Vagina (tissue), 2 donors: ENCODE measurements around the gene HS6ST3. TPM values are rescaled to one million over a fixed set of nuclear protein-coding genes. Genes with fewer than 3 reads are reported as not detected.
"Not testable (repeated sequence)": the region's sequence is repeated elsewhere in the genome, so short reads cannot be mapped to it uniquely, and the experiment has no call there.

Experiments
- DNase-seq, 2 donors: peaks; one replicate each; pipeline ENCODE4 v3.0.0-alpha.2; 2017; ENCODE audit errors: extremely low spot score in 2 of 2
- H3K27ac ChIP-seq: fragments of 200-600 bp; sonication (generic); one replicate; pipeline ENCODE4 v1.5.1; 2019
- H3K27me3 ChIP-seq: fragments of 200-600 bp; sonication (generic); one replicate; pipeline ENCODE4 v1.5.1; 2019
- H3K36me3 ChIP-seq, 2 donors: fragments of 200-600 bp; sonication (generic); one replicate each; pipeline ENCODE4 v1.5.1; 2017 to 2019
- H3K4me1 ChIP-seq: fragments of 200-600 bp; sonication (generic); one replicate; pipeline ENCODE4 v1.5.1; 2019
- H3K4me3 ChIP-seq, 2 donors: fragments of 200-600 bp; sonication (generic); 1 replicate in 1 of 2; 2 replicates in 1 of 2; pipeline ENCODE4 v1.5.1; 2016 to 2019
- H3K9me3 ChIP-seq: fragments of 200-600 bp; sonication (generic); one replicate; pipeline ENCODE4 v1.5.1; 2019
- POLR2A ChIP-seq, 2 donors: fragments of 450-650 bp; IDR thresholded peaks; one replicate each; pipeline ENCODE4 v1.6.1; 2017; ENCODE audit warnings: antibody characterized with exemption in 2 of 2, mild to moderate bottlenecking in 2 of 2, moderate library complexity in 2 of 2
- POLR2AphosphoS5 ChIP-seq, 2 donors: sonication (generic); formaldehyde crosslinking; IDR thresholded peaks; one replicate each; pipeline ENCODE4 v1.9.0; 2017; ENCODE audit warnings: antibody characterized with exemption in 2 of 2, mild to moderate bottlenecking in 2 of 2, low read depth in 1 of 2; ENCODE audit not compliant: insufficient read depth in 1 of 2
- intact Hi-C: fragments of 100-400 bp; cut with DNase I; formaldehyde crosslinking; loops from one replicate; pipeline ENCODE4 v1.15.1; 2023
- total RNA-seq: library from RNA; depleted of rRNA; stranded (reverse); fragments of >200 nt; gene quantifications from one replicate; pipeline ENCODE4 v1.2.3, GENCODE V29; 2016
- TF ChIP-seq, protein P1 (sequence below), 3 experiments: fragments of 450-650 bp in 2 of 3; fragments of 200-600 bp in 1 of 3; sonication (generic) in 1 of 3; IDR thresholded peaks; one replicate each; pipeline ENCODE4 v1.5.1; 2017 to 2019; ENCODE audit warnings: antibody characterized with exemption in 3 of 3, mild to moderate bottlenecking in 2 of 3, moderate library complexity in 2 of 3

HS6ST3 gene
- 0.49 TPM for total RNA-seq

DNA sequence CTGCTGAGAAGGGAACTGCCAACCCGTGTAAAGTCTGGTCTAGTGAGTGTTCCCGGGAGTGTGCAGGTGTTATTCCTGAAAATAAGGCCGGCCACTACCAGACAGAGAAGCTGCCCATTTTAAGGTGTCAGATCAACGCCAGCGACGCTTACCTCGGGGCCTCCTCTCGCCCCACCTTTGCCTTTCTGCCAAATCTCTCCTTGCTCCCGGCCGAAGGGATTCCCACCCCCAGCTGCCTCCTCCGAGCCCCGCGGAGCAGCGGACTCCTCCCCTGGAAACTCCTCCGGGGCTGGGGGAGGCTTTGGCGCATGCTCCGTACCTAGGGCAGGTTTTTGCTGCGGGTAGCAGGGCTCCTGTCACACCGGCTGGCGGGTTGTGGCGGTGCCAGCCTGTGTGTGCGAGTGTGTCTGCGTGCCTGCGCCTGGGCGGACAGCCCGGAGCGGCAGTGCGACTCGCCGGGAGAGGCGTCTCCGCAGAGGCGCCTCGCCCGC, at the start of gene HS6ST3:
HS6ST3 (plus strand) TSS at position 359 of the 491 bp plus-strand sequence.
- Histone ChIP-seq H3K36me3 (no peaks in the 10 kb centered on the region), H3K27me3 (peaks cover 10% of the 10 kb centered on the region), H3K4me3 (peak within 1 kb of the TSS; percentile 29 to 46), H3K9me3 (no peaks in the 10 kb centered on the region), H3K27ac (no peak within 1 kb of the TSS), H3K4me1 (peaks cover 15% of the 10 kb centered on the region)
- TF ChIP-seq POLR2A (IDR thresholded peaks at IDR 0.05) (no peak), POLR2AphosphoS5 (IDR thresholded peaks at IDR 0.05; ENCODE audit: insufficient read depth in 1 of 2, low read depth in 1 of 2) (no peak)
- TF ChIP-seq, protein P1, sequence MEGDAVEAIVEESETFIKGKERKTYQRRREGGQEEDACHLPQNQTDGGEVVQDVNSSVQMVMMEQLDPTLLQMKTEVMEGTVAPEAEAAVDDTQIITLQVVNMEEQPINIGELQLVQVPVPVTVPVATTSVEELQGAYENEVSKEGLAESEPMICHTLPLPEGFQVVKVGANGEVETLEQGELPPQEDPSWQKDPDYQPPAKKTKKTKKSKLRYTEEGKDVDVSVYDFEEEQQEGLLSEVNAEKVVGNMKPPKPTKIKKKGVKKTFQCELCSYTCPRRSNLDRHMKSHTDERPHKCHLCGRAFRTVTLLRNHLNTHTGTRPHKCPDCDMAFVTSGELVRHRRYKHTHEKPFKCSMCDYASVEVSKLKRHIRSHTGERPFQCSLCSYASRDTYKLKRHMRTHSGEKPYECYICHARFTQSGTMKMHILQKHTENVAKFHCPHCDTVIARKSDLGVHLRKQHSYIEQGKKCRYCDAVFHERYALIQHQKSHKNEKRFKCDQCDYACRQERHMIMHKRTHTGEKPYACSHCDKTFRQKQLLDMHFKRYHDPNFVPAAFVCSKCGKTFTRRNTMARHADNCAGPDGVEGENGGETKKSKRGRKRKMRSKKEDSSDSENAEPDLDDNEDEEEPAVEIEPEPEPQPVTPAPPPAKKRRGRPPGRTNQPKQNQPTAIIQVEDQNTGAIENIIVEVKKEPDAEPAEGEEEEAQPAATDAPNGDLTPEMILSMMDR (IDR thresholded peaks at IDR 0.05), result no peak
- intact Hi-C loops, result no loop called here
- DNase-seq, result no peak

DNA sequence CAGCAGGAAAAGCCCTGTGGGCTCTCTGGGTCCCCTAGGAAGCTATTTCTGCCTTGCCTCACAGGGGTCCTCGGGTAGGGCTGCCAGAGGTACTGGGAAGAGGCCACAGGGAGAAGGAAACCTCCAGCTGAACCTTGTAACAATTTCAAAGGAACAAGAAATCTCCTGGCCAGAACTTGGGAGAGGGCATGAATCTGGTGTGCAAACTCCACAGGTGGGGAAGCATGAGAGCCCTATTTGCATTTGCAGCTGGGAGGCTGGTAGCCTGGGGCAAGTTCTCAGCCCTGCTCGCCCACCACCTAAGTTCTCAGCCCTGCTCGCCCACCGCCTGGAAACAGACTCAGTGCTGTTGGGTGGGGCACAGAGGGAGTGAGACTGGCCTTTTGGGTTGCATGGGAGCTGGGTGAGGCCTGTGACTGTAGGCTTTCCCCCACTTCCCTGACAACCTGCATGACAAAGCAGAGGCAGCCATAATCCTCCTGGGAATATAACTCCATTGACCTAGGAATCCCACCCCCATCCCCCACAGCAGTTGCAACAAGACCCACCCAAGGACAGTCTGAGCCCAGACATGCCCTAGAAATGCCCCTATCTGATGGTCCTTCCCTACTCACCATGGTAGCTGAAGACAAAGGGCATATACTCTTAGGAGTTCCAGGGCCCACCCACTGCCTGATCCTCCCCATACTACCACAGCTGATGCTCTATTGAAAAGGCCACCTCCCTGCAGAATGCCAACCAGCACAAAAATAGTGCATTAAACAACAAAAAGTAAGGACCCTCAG, 48.4 kb upstream of the HS6ST3 start:
- Histone ChIP-seq H3K36me3 (no peaks in the 10 kb centered on the region), H3K27me3 (no peaks in the 10 kb centered on the region), H3K4me3 (no peak overlapping the region), H3K9me3 (peaks cover 6% of the 10 kb centered on the region), H3K4me1 (no peaks in the 10 kb centered on the region), H3K27ac (no peak overlapping the region)
- intact Hi-C loops, result no loop called here
- no peak for DNase-seq
- TF ChIP-seq, protein P1 (IDR thresholded peaks at IDR 0.05), result no peak
- TF ChIP-seq POLR2AphosphoS5 (IDR thresholded peaks at IDR 0.05; ENCODE audit: insufficient read depth in 1 of 2, low read depth in 1 of 2) (no peak), POLR2A (IDR thresholded peaks at IDR 0.05) (no peak)

DNA sequence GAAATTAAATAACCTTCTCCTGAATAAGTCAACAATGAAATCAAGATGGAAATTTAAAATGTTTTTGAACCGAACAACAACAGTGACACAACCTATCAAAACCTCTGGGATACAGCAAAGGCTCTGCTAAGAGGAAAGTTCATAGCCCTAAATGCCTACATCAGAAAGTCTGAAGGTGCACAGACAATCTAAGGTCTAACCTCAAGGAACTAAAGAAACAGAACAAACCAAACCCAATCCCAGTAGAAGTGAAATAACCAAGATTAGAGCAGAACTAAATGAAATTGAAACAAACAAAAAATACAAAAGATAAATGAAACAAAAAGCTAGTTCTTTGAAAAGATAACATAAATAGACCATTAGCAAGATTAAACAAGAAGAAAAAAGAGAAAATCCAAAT, 45.7 kb upstream of the HS6ST3 start:
- DNase-seq, result no peak
- peaks cover 9% of the 10 kb centered on the region for H3K9me3 ChIP-seq
- H3K27ac ChIP-seq, result no peak overlapping the region
- intact Hi-C loops, result no loop called here
- no peaks in the 10 kb centered on the region for H3K4me1 ChIP-seq
- H3K36me3 ChIP-seq, result no peaks in the 10 kb centered on the region
- no peak for TF ChIP-seq POLR2AphosphoS5 (IDR thresholded peaks at IDR 0.05; ENCODE audit: insufficient read depth in 1 of 2, low read depth in 1 of 2)
- TF ChIP-seq, protein P1 (IDR thresholded peaks at IDR 0.05), result no peak
- no peak for TF ChIP-seq POLR2A (IDR thresholded peaks at IDR 0.05)
- H3K27me3 ChIP-seq, result no peaks in the 10 kb centered on the region
- H3K4me3 ChIP-seq, result no peak overlapping the region

DNA sequence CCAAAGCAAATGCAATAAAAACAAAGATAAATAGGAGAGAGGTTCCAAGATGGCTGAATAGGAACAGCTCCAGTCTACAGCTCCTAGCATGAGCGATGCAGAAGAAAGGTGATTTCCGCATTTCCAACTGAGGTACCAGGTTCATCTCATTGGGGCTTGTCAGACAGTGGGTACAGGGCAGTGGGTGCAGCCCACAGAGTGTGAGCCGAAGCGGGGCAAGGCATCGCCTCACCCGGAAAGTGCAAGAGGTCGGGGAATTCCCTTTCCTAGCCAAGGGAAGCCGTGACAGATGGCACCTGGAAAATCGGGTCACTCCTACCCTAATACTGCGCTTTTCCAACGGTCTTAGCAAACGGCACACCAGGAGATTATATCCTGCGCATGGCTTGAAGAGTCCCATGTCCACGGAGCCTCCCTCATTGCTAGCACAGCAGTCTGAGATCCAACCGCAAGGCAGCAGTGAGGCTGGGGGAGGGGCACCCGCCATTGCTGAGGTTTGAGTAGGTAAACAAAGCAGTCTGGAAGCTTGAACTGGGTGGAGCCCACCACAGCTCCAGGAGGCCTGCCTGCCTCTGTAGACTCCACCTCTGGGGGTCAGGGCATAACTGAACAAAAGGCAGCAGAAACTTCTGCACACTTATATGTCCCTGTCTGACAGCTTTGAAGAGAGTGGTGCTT, 43.3 kb upstream of the HS6ST3 start:
- H3K27me3 ChIP-seq, H3K27ac ChIP-seq, H3K4me3 ChIP-seq, DNase-seq, H3K9me3 ChIP-seq, H3K36me3 ChIP-seq, intact Hi-C loops, H3K4me1 ChIP-seq: not testable (repeated sequence)

DNA sequence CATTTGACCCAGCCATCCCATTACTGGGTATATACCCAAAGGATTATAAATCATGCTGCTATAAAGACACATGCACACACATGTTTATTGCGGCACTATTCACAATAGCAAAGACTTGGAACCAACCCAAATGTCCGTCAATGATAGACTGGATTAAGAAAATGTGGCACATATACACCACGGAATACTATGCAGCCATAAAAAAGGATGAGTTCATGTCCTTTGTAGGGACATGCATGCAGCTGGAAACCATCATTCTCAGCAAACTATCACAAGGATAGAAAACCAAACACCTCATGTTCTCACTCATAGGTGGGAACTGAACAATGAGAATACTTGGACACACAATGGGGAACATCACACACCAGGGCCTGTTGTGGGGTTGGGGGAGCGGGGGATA, 39.0 kb upstream of the HS6ST3 start:
- H3K4me1 ChIP-seq, H3K9me3 ChIP-seq, H3K4me3 ChIP-seq, intact Hi-C loops, H3K27ac ChIP-seq, H3K36me3 ChIP-seq, H3K27me3 ChIP-seq, DNase-seq: not testable (repeated sequence)

DNA sequence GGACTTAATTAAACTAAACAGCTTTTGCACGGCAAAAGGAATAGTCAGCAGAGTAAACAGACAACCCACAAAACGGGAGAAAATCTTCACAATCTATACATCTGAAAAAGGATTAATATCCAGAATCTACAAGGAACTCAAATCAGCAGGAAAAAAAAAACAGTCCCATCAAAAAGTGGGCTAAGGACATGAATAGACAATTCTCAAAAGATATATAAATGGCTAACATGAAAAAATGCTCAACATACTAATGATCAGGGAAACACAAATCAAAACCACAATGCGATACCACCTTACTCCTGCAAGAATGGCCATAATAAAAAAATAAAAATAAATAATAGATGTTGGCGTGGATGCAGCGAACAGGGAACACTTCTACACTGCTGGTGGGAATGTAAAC, 38.4 kb upstream of the HS6ST3 start:
- H3K4me1 ChIP-seq, H3K27ac ChIP-seq, H3K36me3 ChIP-seq, H3K4me3 ChIP-seq, H3K9me3 ChIP-seq, DNase-seq, intact Hi-C loops, H3K27me3 ChIP-seq: not testable (repeated sequence)

DNA sequence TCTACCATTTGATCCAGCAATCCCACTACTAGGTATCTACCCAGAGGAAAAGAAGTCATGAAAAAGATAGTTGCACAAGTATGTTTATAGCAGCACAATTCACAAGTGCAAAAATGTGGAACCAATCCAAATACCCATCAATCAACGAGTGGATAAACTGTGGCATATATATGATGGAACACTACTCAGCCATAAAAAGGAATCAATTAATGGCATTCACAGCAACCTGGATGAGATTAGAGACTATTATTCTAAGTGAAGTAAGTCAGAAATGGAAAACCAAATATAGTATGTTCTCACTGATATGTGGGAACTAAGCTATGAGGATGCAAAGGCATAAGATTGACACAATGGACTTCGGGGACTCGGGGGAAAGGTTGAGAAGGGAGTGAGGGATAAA, 38.0 kb upstream of the HS6ST3 start:
- DNase-seq, H3K27me3 ChIP-seq, H3K9me3 ChIP-seq, H3K4me1 ChIP-seq, H3K27ac ChIP-seq, H3K36me3 ChIP-seq, intact Hi-C loops: not testable (repeated sequence)
- peak overlapping the region; percentile 62 to 95 for H3K4me3 ChIP-seq
